HepG2 (cell line): Measurements from ENCODE around the gene HOMEZ. TPM values are rescaled to one million over a fixed set of nuclear protein-coding genes. Genes with fewer than 3 reads are reported as not detected.

Experiments
- CEBPB ChIP-seq: IDR thresholded peaks from 2 replicates; pipeline ENCODE4 v1.6.1; 2011; ENCODE audit warnings: low read depth, low read length, improper control_type of control experiment, borderline replicate concordance
- CSRNP1 ChIP-seq: sonication (generic); formaldehyde crosslinking; IDR thresholded peaks from 2 replicates; pipeline ENCODE4 v1.8.1; 2023; ENCODE audit warnings: mild to moderate bottlenecking, missing genetic modification reagents
- MXD3 ChIP-seq: IDR thresholded peaks from 2 replicates; pipeline ENCODE4 v1.6.1; 2016; ENCODE audit warnings: mild to moderate bottlenecking, missing biosample characterization, missing genetic modification reagents
- NCOA2 ChIP-seq: sonication (generic); formaldehyde crosslinking; IDR thresholded peaks from 2 replicates; pipeline ENCODE4 v1.8.0; 2022; ENCODE audit warnings: inconsistent platforms
- NFAT5 ChIP-seq: sonication (generic); formaldehyde crosslinking; IDR thresholded peaks from 2 replicates; pipeline ENCODE4 v1.4.0; 2020; ENCODE audit warnings: missing genetic modification reagents
- SETDB1 ChIP-seq: sonication (generic); formaldehyde crosslinking; IDR thresholded peaks from 2 replicates; pipeline ENCODE4 v1.5.1; 2020; ENCODE audit warnings: missing genetic modification reagents, mild to moderate bottlenecking, borderline replicate concordance
- SNAI1 ChIP-seq: sonication (generic); formaldehyde crosslinking; IDR thresholded peaks from 2 replicates; pipeline ENCODE4 v1.5.0; 2020; ENCODE audit warnings: mild to moderate bottlenecking, missing genetic modification reagents, borderline replicate concordance
- TARDBP ChIP-seq: sonication (generic); formaldehyde crosslinking; IDR thresholded peaks from 2 replicates; pipeline ENCODE4 v1.8.0; 2022; ENCODE audit warnings: mild to moderate bottlenecking, missing genetic modification reagents
- ZIK1 ChIP-seq: sonication (generic); formaldehyde crosslinking; IDR thresholded peaks from 2 replicates; pipeline ENCODE4 v1.5.0; 2020; ENCODE audit warnings: mild to moderate bottlenecking, low read depth, missing genetic modification reagents, borderline replicate concordance
- ZNF10 ChIP-seq: sonication (generic); formaldehyde crosslinking; IDR thresholded peaks from 2 replicates; pipeline ENCODE4 v1.4.0; 2020; ENCODE audit warnings: mild to moderate bottlenecking, low read depth, missing genetic modification reagents, borderline replicate concordance
- ZNF143 ChIP-seq: sonication (generic); formaldehyde crosslinking; IDR thresholded peaks from 2 replicates; pipeline ENCODE4 v1.4.0; 2020; ENCODE audit warnings: missing genetic modification reagents
- ZNF33A ChIP-seq: sonication (generic); formaldehyde crosslinking; IDR thresholded peaks from 2 replicates; pipeline ENCODE4 v1.5.1; 2020; ENCODE audit warnings: missing genetic modification reagents, mild to moderate bottlenecking, moderate library complexity, borderline replicate concordance
- ZNF609 ChIP-seq: sonication (generic); formaldehyde crosslinking; IDR thresholded peaks from 2 replicates; pipeline ENCODE4 v1.4.0; 2020; ENCODE audit warnings: mild to moderate bottlenecking, missing genetic modification reagents, borderline replicate concordance
- ZNF83 ChIP-seq: sonication (generic); formaldehyde crosslinking; IDR thresholded peaks from 2 replicates; pipeline ENCODE4 v1.4.0; 2020; ENCODE audit warnings: missing genetic modification reagents, mild to moderate bottlenecking, borderline replicate concordance
- polyA plus RNA-seq, 8 experiments: library from polyadenylated mRNA; depleted of rRNA in 3 of 8; stranded (reverse) in 7 of 8; unstranded in 1 of 8; fragments of >200 nt; fragmentation: Illumina TruSeq in 4 of 8; extraction: Trizol in 4 of 8; gene quantifications; 2 replicates each; pipeline versions ENCODE4 v1.2.1 to v1.2.3, GENCODE V29; 2011 to 2016; ENCODE audit warnings: low read depth in 4 of 8, missing spikeins in 1 of 8, mixed read lengths in 1 of 8; ENCODE audit not compliant: insufficient read depth in 1 of 8
- total RNA-seq, 5 experiments: library from RNA; depleted of rRNA; stranded (reverse); fragments of >200 nt; fragmentation: Illumina TruSeq; extraction: Trizol; gene quantifications; 2 replicates each; pipeline ENCODE4 v1.2.3, GENCODE V29; 2016; ENCODE audit warnings: low read depth in 1 of 5

The HOMEZ gene
- total and polyA plus RNA-seq, 2 of the 13 experiments (the other 11 are each of a cell fraction or from before 2014, with no cell fraction given): 14.5 to 31.8 TPM

- peak; percentile 19; the same call in 1 of the 2 replicates for TF ChIP-seq ZNF609 (CRISPR knock-in tag)
- peak; percentile 88; the same call in 1 of the 2 replicates for TF ChIP-seq ZIK1
- peak; percentile 57 for TF ChIP-seq MXD3
- TF ChIP-seq SETDB1 (CRISPR knock-in tag): no peak
- TF ChIP-seq ZNF83 (CRISPR knock-in tag): peak; percentile 51; the same call in 1 of the 2 replicates
- peak; percentile 77 for TF ChIP-seq CSRNP1 (CRISPR knock-in tag)
- TF ChIP-seq NFAT5 (CRISPR knock-in tag): peak; percentile 71
- peak; percentile 8; the same call in 1 of the 2 replicates for TF ChIP-seq SNAI1 (CRISPR knock-in tag)
- peak; percentile 43; the same call in 1 of the 2 replicates for TF ChIP-seq ZNF143 (CRISPR knock-in tag)
- no peak for TF ChIP-seq CEBPB
- TF ChIP-seq TARDBP (CRISPR knock-in tag): peak; percentile 93
- TF ChIP-seq NCOA2 (CRISPR knock-in tag): peak; percentile 77
- TF ChIP-seq ZNF10: no peak
- no peak for TF ChIP-seq ZNF33A
These were observed 15.5 kb upstream of the HOMEZ start (continued) for GRCh38 chr14:23301288-23301968.
